Effector memory CD4-positive, alpha-beta T cell (primary cell): ENCODE results near the gene PRRX2.
"Not testable (repeated sequence)": the region's sequence is repeated elsewhere in the genome, so short reads cannot be mapped to it uniquely, and the experiment has no call there.

Experiments
- DNase-seq, 3 donors: peaks; one replicate each; pipeline ENCODE4 v3.0.0-alpha.2; 2020
- H3K27ac ChIP-seq: 2 replicates; pipeline ENCODE4 v1.7.0; 2013; ENCODE audit warnings: mild to moderate bottlenecking, low read length, moderate library complexity; ENCODE audit not compliant: insufficient read depth, poor library complexity, severe bottlenecking
- H3K27me3 ChIP-seq: replicated peaks from 2 replicates; pipeline ENCODE4 v1.7.0; 2013; ENCODE audit warnings: mild to moderate bottlenecking, low read length; ENCODE audit not compliant: insufficient read depth, control insufficient read depth, poor library complexity, severe bottlenecking
- H3K36me3 ChIP-seq: 2 replicates; pipeline ENCODE4 v1.7.0; 2013; ENCODE audit warnings: mild to moderate bottlenecking, low read length, moderate library complexity; ENCODE audit not compliant: control insufficient read depth, insufficient read depth
- H3K4me1 ChIP-seq: 2 replicates; pipeline ENCODE4 v1.7.0; 2013; ENCODE audit warnings: low read length, mild to moderate bottlenecking; ENCODE audit not compliant: control insufficient read depth, insufficient read depth, poor library complexity, severe bottlenecking
- H3K4me3 ChIP-seq: 2 replicates; pipeline ENCODE4 v1.7.0; 2013; ENCODE audit warnings: low read length, low read depth, mild to moderate bottlenecking; ENCODE audit not compliant: insufficient read depth, poor library complexity, severe bottlenecking
- H3K9me3 ChIP-seq: 2 replicates; pipeline ENCODE4 v1.7.0; 2013; ENCODE audit warnings: mild to moderate bottlenecking, low read length, moderate library complexity; ENCODE audit not compliant: control insufficient read depth

PRRX2 gene

GRCh38 chr9:129750013-129750638 is 84.7 kb downstream of the PRRX2 start:
- Histone ChIP-seq H3K9me3 (no peaks in the 10 kb centered on the region), H3K4me1 (peaks cover 6% of the 10 kb centered on the region), H3K4me3 (no peak overlapping the region), H3K27me3 (peaks cover 2% of the 10 kb centered on the region), H3K36me3 (no peaks in the 10 kb centered on the region), H3K27ac (no peak overlapping the region)
- no peak for DNase-seq

GRCh38 chr9:129751841-129752801 is 86.7 kb downstream of the PRRX2 start:
- Histone ChIP-seq H3K4me1 (peaks cover 6% of the 10 kb centered on the region), H3K9me3 (no peaks in the 10 kb centered on the region), H3K27ac (no peak overlapping the region), H3K27me3 (peaks cover 4% of the 10 kb centered on the region), H3K36me3 (no peaks in the 10 kb centered on the region), H3K4me3 (no peak overlapping the region)
- DNase-seq: no peak

- Histone ChIP-seq H3K9me3 (no peaks in the 10 kb centered on the region), H3K4me1 (peaks cover 6% of the 10 kb centered on the region), H3K4me3 (no peak within 1 kb of the TSS), H3K36me3 (no peaks in the 10 kb centered on the region), H3K27ac (no peak within 1 kb of the TSS), H3K27me3 (peaks cover 4% of the 10 kb centered on the region)
- DNase-seq: peak in 1 of 3 donors; percentile 14
Measured at GRCh38 chr9:129752900-129753729, 87.7 kb downstream of the PRRX2 start, which contains the start of gene PTGES. Gene PTGES, minus strand, starts transcription at chr9:129753042. Its CDS starts 30 bp downstream, at chr9:129753012.

- Histone ChIP-seq H3K9me3 (no peaks in the 10 kb centered on the region), H3K4me1 (peaks cover 6% of the 10 kb centered on the region), H3K36me3 (no peaks in the 10 kb centered on the region), H3K4me3 (no peak overlapping the region), H3K27me3 (peaks cover 4% of the 10 kb centered on the region), H3K27ac (no peak overlapping the region)
- no peak for DNase-seq
Measured at GRCh38 chr9:129755151-129755550, 89.7 kb downstream of the PRRX2 start.

GRCh38 chr9:129756191-129756590 is 90.7 kb downstream of the PRRX2 start:
- Histone ChIP-seq H3K4me3 (no peak overlapping the region), H3K4me1 (peaks cover 6% of the 10 kb centered on the region), H3K27me3 (peaks cover 4% of the 10 kb centered on the region), H3K9me3 (no peaks in the 10 kb centered on the region), H3K27ac (no peak overlapping the region), H3K36me3 (no peaks in the 10 kb centered on the region)
- no peak for DNase-seq

- no peaks in the 10 kb centered on the region for H3K9me3 ChIP-seq
- H3K4me3 ChIP-seq: no peak overlapping the region
- H3K36me3 ChIP-seq: no peaks in the 10 kb centered on the region
- peaks cover 6% of the 10 kb centered on the region for H3K4me1 ChIP-seq
- no peak for DNase-seq
- H3K27ac ChIP-seq: no peak overlapping the region
- peaks cover 4% of the 10 kb centered on the region for H3K27me3 ChIP-seq
Measured at GRCh38 chr9:129757045-129757444, 91.6 kb downstream of the PRRX2 start.

- no peak for DNase-seq
- Histone ChIP-seq H3K36me3 (no peaks in the 10 kb centered on the region), H3K4me1 (no peaks in the 10 kb centered on the region), H3K27ac (no peak overlapping the region), H3K4me3 (no peak overlapping the region), H3K27me3 (peaks cover 4% of the 10 kb centered on the region), H3K9me3 (no peaks in the 10 kb centered on the region)
Measured at GRCh38 chr9:129759319-129759718, 93.9 kb downstream of the PRRX2 start.

GRCh38 chr9:129759804-129760502 is 94.5 kb downstream of the PRRX2 start:
- Histone ChIP-seq H3K4me1 (no peaks in the 10 kb centered on the region), H3K36me3 (no peaks in the 10 kb centered on the region), H3K27ac (no peak overlapping the region), H3K9me3 (no peaks in the 10 kb centered on the region), H3K27me3 (peaks cover 4% of the 10 kb centered on the region), H3K4me3 (no peak overlapping the region)
- DNase-seq: no peak

- not testable (repeated sequence) for H3K27me3 ChIP-seq, H3K36me3 ChIP-seq, DNase-seq, H3K27ac ChIP-seq, H3K4me3 ChIP-seq, H3K4me1 ChIP-seq, H3K9me3 ChIP-seq
Measured at GRCh38 chr9:129760784-129761183, 95.3 kb downstream of the PRRX2 start.
